Fibroblast of pulmonary artery (primary cell): Measurements from ENCODE around the gene TAS2R39.
"Not testable (repeated sequence)": the region's sequence is repeated elsewhere in the genome, so short reads cannot be mapped to it uniquely, and the experiment has no call there.

ENCODE experiments used
- DNase-seq: peaks from one replicate; pipeline ENCODE4 v3.0.0-alpha.2; 2010; ENCODE audit warnings: low read depth
- H3K4me3 ChIP-seq: replicated peaks from 2 replicates; pipeline ENCODE4 v1.5.1; 2011; ENCODE audit warnings: low read depth, mild to moderate bottlenecking, control low read depth, low read length, moderate library complexity
- TF ChIP-seq, protein P1 (sequence below): IDR thresholded peaks from 2 replicates; pipeline ENCODE4 v1.5.1; 2011; ENCODE audit warnings: mild to moderate bottlenecking, control low read depth, low read length, inconsistent platforms; ENCODE audit errors: missing control alignments

Gene TAS2R39

GRCh38 chr7:143176128-143176527 lies 7.1 kb upstream of the TAS2R39 start:
- DNase-seq: no peak
- no peak overlapping the region for H3K4me3 ChIP-seq
- TF ChIP-seq, protein P1, sequence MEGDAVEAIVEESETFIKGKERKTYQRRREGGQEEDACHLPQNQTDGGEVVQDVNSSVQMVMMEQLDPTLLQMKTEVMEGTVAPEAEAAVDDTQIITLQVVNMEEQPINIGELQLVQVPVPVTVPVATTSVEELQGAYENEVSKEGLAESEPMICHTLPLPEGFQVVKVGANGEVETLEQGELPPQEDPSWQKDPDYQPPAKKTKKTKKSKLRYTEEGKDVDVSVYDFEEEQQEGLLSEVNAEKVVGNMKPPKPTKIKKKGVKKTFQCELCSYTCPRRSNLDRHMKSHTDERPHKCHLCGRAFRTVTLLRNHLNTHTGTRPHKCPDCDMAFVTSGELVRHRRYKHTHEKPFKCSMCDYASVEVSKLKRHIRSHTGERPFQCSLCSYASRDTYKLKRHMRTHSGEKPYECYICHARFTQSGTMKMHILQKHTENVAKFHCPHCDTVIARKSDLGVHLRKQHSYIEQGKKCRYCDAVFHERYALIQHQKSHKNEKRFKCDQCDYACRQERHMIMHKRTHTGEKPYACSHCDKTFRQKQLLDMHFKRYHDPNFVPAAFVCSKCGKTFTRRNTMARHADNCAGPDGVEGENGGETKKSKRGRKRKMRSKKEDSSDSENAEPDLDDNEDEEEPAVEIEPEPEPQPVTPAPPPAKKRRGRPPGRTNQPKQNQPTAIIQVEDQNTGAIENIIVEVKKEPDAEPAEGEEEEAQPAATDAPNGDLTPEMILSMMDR: no peak

DNA sequence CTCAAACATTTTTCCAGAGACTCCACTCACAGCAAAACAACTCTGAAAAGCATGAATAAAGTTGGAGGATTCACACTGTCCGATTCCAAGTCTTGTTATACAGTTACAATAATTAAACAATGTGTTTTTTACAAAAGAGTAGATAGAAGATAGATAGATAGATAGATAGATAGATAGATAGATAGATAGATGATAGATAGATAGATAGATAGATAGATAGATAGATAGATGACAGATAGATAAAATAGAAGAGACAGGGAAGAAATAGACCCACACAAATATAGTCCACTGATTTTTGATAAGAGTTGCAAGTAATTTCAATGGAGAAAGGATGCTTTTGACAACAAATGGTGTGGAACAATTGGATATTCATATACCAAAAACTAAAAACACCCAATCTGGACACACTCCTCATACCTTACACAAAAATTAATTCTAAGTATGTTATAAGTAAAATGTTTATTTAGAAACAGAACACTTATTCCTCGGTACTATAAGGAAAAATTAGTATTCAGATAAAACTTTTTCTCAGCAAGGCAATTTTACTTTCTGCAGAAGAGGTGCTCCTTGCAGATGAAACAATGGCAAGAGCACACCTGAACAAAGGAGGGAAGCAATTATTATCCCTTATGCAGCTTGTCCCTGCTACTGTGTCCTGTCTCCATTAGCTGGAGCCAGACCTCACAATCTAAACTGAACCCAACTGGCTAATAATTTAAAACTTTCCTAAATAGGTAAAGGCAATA lies 5.7 kb upstream of the TAS2R39 start:
- no peak overlapping the region for H3K4me3 ChIP-seq
- DNase-seq: no peak
- TF ChIP-seq, protein P1: no peak

- H3K4me3 ChIP-seq, DNase-seq: not testable (repeated sequence)
Observed at GRCh38 chr7:143180771-143181170, 2.4 kb upstream of the TAS2R39 start.

GRCh38 chr7:143181349-143181748 lies 1.9 kb upstream of the TAS2R39 start:
- H3K4me3 ChIP-seq: no peak overlapping the region
- TF ChIP-seq, protein P1: no peak
- DNase-seq: no peak

- H3K4me3 ChIP-seq: no peak overlapping the region
- TF ChIP-seq, protein P1: no peak
- no peak for DNase-seq
Observed at GRCh38 chr7:143185551-143185950, 2.3 kb downstream of the TAS2R39 start.

DNA sequence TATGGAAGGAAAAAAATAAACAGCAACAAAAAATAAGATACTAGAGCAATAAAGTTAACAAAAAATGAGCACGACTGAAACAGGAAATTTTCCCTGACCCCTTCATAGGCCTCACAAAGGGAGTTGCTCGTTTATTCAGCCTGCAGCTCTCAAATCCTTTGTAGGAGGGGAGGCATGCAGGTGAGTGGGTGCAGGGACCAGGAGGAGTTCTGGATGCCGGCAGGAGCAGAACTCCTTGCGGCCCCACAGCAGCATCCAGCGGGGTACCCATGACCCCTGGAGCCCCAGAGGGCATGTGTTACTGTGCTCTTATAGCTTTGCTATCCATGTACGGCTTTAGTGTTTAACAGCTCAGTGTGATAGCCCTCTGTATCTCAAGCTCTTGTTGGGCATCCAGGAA lies 5.8 kb downstream of the TAS2R39 start:
- H3K4me3 ChIP-seq: no peak overlapping the region
- no peak for DNase-seq
- TF ChIP-seq, protein P1: no peak

DNA sequence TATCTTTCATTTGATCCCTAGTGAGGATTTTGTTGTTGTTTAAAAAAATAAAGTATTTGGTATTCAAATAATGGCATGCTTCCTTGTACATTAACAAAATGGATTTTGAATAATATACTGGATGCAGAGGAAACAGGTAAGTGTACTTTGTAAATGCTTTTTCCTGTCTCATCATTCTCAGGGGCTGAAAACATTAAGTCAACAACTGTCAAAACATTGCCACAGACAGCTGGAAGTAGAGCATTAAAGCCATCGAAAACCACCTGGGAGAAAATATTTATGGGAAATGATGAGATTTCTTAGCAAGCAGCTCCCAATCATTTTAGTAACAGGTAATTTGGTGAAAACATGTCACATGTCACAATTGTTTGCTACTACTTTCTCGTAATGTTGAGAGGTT lies 10.7 kb downstream of the TAS2R39 start:
- TF ChIP-seq, protein P1: no peak
- DNase-seq: no peak
- no peak overlapping the region for H3K4me3 ChIP-seq
